PC-3 (cell line): ENCODE results near the gene PSRC1. TPM values are rescaled to one million over a fixed set of nuclear protein-coding genes. Genes with fewer than 3 reads are reported as not detected.

Experiments
- ATAC-seq: fragments of 200-7000 bp; cut with Tn5 transposase; 2 replicates; pipeline ENCODE4 v1.9.1; 2020; ENCODE audit warnings: mild to moderate bottlenecking, moderate library complexity
- BruUV-seq: library from RNA; stranded (reverse); fragments of 400-500 nt; replicated peaks from 2 replicates; lab custom pipeline; 2021; lab: Mats Ljungman, UMichigan
- CTCF ChIA-PET: fragments of 300-600 bp; sonication (Branson Sonifier 250); formaldehyde crosslinking; loops from one replicate; lab custom pipeline; 2022; ENCODE audit warnings: antibody characterized with exemption; lab: Charles Lee
- POLR2A ChIA-PET: fragments of 300-600 bp; sonication (Branson Sonifier 250); formaldehyde crosslinking; loops from one replicate; lab custom pipeline; 2022; ENCODE audit warnings: antibody characterized with exemption; ENCODE audit not compliant: unreplicated experiment; lab: Charles Lee
- DNase-seq: peaks from one replicate; pipeline ENCODE4 v3.0.0-alpha.2; 2015
- H2AFZ ChIP-seq: fragments of 300-600 bp; sonication (generic); 2 replicates; pipeline ENCODE4 v1.6.0; 2016; ENCODE audit warnings: antibody characterized with exemption, low read length
- H3F3A ChIP-seq: fragments of 300-600 bp; sonication (generic); one replicate; pipeline ENCODE4 v1.6.0; 2017; ENCODE audit warnings: antibody characterized with exemption, low read length, control low read depth, mild to moderate bottlenecking; ENCODE audit not compliant: unreplicated experiment
- H3K27ac ChIP-seq: fragments of 300-600 bp; sonication (generic); 2 replicates; pipeline ENCODE4 v1.5.1; 2016; ENCODE audit warnings: mild to moderate bottlenecking, low read length
- H3K27me3 ChIP-seq: fragments of 300-600 bp; sonication (generic); 2 replicates; pipeline ENCODE4 v1.6.1; 2016; ENCODE audit warnings: low read length, mixed read lengths
- H3K36me3 ChIP-seq: fragments of 300-600 bp; sonication (generic); 2 replicates; pipeline ENCODE4 v1.6.1; 2016; ENCODE audit warnings: low read depth, mixed run types, low read length, mixed read lengths
- H3K4me1 ChIP-seq: fragments of 300-600 bp; sonication (generic); 2 replicates; pipeline ENCODE4 v1.5.1; 2016; ENCODE audit warnings: low read length; ENCODE audit not compliant: insufficient read depth
- H3K4me2 ChIP-seq: fragments of 300-600 bp; sonication (generic); 2 replicates; pipeline ENCODE4 v1.6.0; 2016; ENCODE audit warnings: low read length
- H3K4me3 ChIP-seq: fragments of 300-600 bp; sonication (generic); 2 replicates; pipeline ENCODE4 v1.5.1; 2016; ENCODE audit warnings: mild to moderate bottlenecking, low read length, mixed read lengths
- H3K79me2 ChIP-seq: fragments of 300-600 bp; sonication (generic); 2 replicates; pipeline ENCODE4 v1.6.1; 2017; ENCODE audit warnings: low read length, mixed read lengths
- H3K9ac ChIP-seq: fragments of 300-600 bp; sonication (generic); 2 replicates; pipeline ENCODE4 v1.6.0; 2016; ENCODE audit warnings: mild to moderate bottlenecking, low read length
- H3K9me2 ChIP-seq: fragments of 300-600 bp; sonication (generic); replicated peaks from 2 replicates; pipeline ENCODE4 v1.6.1; 2016; ENCODE audit warnings: mixed run types, low read length, mixed read lengths
- H3K9me3 ChIP-seq: fragments of 300-600 bp; sonication (generic); 2 replicates; pipeline ENCODE4 v1.6.1; 2016; ENCODE audit warnings: low read length, mixed read lengths
- H4K20me1 ChIP-seq: fragments of 300-600 bp; sonication (generic); 2 replicates; pipeline ENCODE4 v1.6.1; 2016; ENCODE audit warnings: low read length, mixed read lengths
- EZH2 ChIP-seq: fragments of 300-600 bp; sonication (generic); IDR thresholded peaks from one replicate; pipeline ENCODE4 v1.6.1; 2017; ENCODE audit warnings: antibody characterized with exemption, mild to moderate bottlenecking, low read length; ENCODE audit not compliant: unreplicated experiment
- EZH2phosphoT487 ChIP-seq: fragments of 300-600 bp; sonication (generic); IDR thresholded peaks from 2 replicates; pipeline ENCODE4 v1.6.1; 2018; ENCODE audit warnings: mild to moderate bottlenecking, antibody characterized with exemption, low read length, borderline replicate concordance
- intact Hi-C: fragments of 100-400 bp; cut with micrococcal nuclease; formaldehyde crosslinking; loops from 2 replicates; pipeline ENCODE4 v1.9.0; 2023
- total RNA-seq: library from RNA; depleted of rRNA; stranded (reverse); fragments of >200 nt; gene quantifications from 2 replicates; pipeline ENCODE4 v1.2.3, GENCODE V29; 2014
- TF ChIP-seq, protein P1 (sequence below): fragments of 300-600 bp; sonication (generic); conservative IDR thresholded peaks from 2 replicates; pipeline ENCODE4 v1.5.1; 2017; ENCODE audit warnings: antibody characterized with exemption, low read depth, mild to moderate bottlenecking, low read length

The PSRC1 gene
- total RNA-seq, 1 experiment from 2014 or later: 33.8 TPM

DNA sequence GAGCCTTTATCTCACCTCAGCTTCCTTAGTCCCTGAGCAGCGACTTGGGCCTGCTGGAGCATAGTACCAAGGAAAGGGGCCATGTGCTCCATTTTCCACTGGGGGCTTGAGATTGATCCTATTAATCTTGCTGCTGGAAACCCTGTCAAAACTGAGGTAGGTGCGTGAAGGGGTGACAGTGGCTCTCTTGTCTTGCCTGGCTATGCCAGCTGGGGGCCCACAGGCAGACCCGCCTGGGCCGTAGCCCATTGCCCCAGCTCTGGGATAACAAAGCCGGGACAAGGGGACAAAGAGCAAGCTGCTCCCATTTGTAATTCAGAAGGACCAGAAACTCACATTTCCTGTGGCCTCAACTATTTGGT lies 43.9 kb downstream of the PSRC1 start:
- Histone ChIP-seq H3K9ac (no peak overlapping the region), H3K27ac (no peak overlapping the region), H3F3A (no peaks in the 10 kb centered on the region), H3K27me3 (no peaks in the 10 kb centered on the region), H3K9me2 (no peaks in the 10 kb centered on the region), H4K20me1 (no peaks in the 10 kb centered on the region), H3K4me3 (no peak overlapping the region), H3K4me2 (no peak overlapping the region), H3K79me2 (no peaks in the 10 kb centered on the region), H3K9me3 (no peaks in the 10 kb centered on the region), H2AFZ (no peak overlapping the region), H3K4me1 (peaks cover 14% of the 10 kb centered on the region), H3K36me3 (peaks cover 47% of the 10 kb centered on the region)
- POLR2A ChIA-PET: no interaction called here
- CTCF ChIA-PET: interaction anchor here (1.1 to 1.5 kb wide), 3 partner anchors 25 to 159 kb away, joined by 3 to 6 read pairs (median 4); partner anchors contain the start of gene SORT1
- DNase-seq (no peak), ATAC-seq (no peak)
- intact Hi-C loops: no loop called here
- TF ChIP-seq EZH2phosphoT487: no peak
- no peak for TF ChIP-seq EZH2
- TF ChIP-seq, protein P1, sequence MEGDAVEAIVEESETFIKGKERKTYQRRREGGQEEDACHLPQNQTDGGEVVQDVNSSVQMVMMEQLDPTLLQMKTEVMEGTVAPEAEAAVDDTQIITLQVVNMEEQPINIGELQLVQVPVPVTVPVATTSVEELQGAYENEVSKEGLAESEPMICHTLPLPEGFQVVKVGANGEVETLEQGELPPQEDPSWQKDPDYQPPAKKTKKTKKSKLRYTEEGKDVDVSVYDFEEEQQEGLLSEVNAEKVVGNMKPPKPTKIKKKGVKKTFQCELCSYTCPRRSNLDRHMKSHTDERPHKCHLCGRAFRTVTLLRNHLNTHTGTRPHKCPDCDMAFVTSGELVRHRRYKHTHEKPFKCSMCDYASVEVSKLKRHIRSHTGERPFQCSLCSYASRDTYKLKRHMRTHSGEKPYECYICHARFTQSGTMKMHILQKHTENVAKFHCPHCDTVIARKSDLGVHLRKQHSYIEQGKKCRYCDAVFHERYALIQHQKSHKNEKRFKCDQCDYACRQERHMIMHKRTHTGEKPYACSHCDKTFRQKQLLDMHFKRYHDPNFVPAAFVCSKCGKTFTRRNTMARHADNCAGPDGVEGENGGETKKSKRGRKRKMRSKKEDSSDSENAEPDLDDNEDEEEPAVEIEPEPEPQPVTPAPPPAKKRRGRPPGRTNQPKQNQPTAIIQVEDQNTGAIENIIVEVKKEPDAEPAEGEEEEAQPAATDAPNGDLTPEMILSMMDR: no peak
- no TSS peak for BruUV-seq

- no peaks in the 10 kb centered on the region for H3K79me2 ChIP-seq
- H3K4me2 ChIP-seq: no peak overlapping the region
- no peaks in the 10 kb centered on the region for H3K9me3 ChIP-seq
- no peak overlapping the region for H3K9ac ChIP-seq
- no peak for DNase-seq
- ChIA-PET POLR2A (interaction anchor here (0.6 kb wide), 1 partner anchor 13 kb away, joined by 4 read pairs; no protein-coding TSS in a partner anchor), CTCF (interaction anchor here (1.5 kb wide), 1 partner anchor 37 kb away, joined by 6 read pairs; no protein-coding TSS in a partner anchor)
- BruUV-seq: no TSS peak
- H3K4me3 ChIP-seq: no peak overlapping the region
- intact Hi-C loops: no loop called here
- no peaks in the 10 kb centered on the region for H3K27me3 ChIP-seq
- H3K9me2 ChIP-seq: no peaks in the 10 kb centered on the region
- H3F3A ChIP-seq: no peaks in the 10 kb centered on the region
- H3K27ac ChIP-seq: no peak overlapping the region
- H4K20me1 ChIP-seq: no peaks in the 10 kb centered on the region
- H3K4me1 ChIP-seq: peaks cover 14% of the 10 kb centered on the region
- ATAC-seq: no peak
- TF ChIP-seq EZH2: no peak
- no peak for TF ChIP-seq EZH2phosphoT487
- TF ChIP-seq, protein P1: no peak
- peaks cover 47% of the 10 kb centered on the region for H3K36me3 ChIP-seq
- H2AFZ ChIP-seq: no peak overlapping the region
Measured at GRCh38 chr1:109238382-109238781, 44.6 kb downstream of the PSRC1 start.

- BruUV-seq: TSS peak; percentile 28
- Histone ChIP-seq H3K9ac (no peak overlapping the region), H4K20me1 (no peaks in the 10 kb centered on the region), H3K4me1 (peaks cover 14% of the 10 kb centered on the region), H3K79me2 (no peaks in the 10 kb centered on the region), H3K9me2 (no peaks in the 10 kb centered on the region), H2AFZ (no peak overlapping the region), H3K9me3 (no peaks in the 10 kb centered on the region), H3K4me3 (no peak overlapping the region), H3K27me3 (no peaks in the 10 kb centered on the region), H3K27ac (no peak overlapping the region), H3K4me2 (no peak overlapping the region), H3K36me3 (peaks cover 50% of the 10 kb centered on the region), H3F3A (no peaks in the 10 kb centered on the region)
- intact Hi-C loops: no loop called here
- ATAC-seq: no peak
- ChIA-PET CTCF (no interaction called here), POLR2A (no interaction called here)
- TF ChIP-seq, protein P1: no peak
- TF ChIP-seq EZH2 (no peak), EZH2phosphoT487 (no peak)
- no peak for DNase-seq
Measured at GRCh38 chr1:109237512-109237911, 45.4 kb downstream of the PSRC1 start.
